ENCODE measurements around the gene RAMACL.

DNA sequence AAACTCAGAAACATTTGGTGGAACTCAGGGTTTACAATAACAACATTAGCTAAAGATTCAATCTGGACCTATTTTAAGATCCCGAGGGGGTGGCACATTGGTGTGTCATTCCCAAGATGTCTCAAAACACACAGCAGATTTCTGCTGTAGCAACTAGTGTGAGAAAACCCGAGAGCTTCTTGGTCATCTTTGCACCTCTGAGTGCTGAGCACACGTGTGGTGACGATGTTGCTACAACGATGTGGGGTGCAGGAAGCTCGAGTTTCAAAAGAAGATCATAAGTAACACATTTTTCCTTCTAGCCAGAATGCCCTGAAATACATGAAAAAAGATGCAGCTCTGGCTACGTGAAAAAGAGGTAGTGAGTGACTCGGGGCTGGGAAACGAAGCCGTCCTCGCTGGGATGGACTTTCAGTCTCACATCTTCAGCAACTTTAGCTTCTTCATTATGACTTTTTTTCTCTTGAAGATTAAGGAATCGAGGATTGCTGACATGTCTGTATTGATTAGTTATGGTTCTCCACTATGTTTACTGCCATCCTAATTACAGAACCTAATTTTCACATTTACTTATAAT lies 1.5 kb downstream of the RAMACL start:
- TF ChIP-seq, protein P1, sequence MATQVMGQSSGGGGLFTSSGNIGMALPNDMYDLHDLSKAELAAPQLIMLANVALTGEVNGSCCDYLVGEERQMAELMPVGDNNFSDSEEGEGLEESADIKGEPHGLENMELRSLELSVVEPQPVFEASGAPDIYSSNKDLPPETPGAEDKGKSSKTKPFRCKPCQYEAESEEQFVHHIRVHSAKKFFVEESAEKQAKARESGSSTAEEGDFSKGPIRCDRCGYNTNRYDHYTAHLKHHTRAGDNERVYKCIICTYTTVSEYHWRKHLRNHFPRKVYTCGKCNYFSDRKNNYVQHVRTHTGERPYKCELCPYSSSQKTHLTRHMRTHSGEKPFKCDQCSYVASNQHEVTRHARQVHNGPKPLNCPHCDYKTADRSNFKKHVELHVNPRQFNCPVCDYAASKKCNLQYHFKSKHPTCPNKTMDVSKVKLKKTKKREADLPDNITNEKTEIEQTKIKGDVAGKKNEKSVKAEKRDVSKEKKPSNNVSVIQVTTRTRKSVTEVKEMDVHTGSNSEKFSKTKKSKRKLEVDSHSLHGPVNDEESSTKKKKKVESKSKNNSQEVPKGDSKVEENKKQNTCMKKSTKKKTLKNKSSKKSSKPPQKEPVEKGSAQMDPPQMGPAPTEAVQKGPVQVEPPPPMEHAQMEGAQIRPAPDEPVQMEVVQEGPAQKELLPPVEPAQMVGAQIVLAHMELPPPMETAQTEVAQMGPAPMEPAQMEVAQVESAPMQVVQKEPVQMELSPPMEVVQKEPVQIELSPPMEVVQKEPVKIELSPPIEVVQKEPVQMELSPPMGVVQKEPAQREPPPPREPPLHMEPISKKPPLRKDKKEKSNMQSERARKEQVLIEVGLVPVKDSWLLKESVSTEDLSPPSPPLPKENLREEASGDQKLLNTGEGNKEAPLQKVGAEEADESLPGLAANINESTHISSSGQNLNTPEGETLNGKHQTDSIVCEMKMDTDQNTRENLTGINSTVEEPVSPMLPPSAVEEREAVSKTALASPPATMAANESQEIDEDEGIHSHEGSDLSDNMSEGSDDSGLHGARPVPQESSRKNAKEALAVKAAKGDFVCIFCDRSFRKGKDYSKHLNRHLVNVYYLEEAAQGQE (IDR thresholded peaks at IDR 0.05; ENCODE audit: low read depth): no peak
- TF ChIP-seq EP300 (IDR thresholded peaks at IDR 0.05; ENCODE audit: borderline replicate concordance) (no peak), NFIC (IDR thresholded peaks at IDR 0.05) (no peak)
- TF ChIP-seq, protein P2, sequence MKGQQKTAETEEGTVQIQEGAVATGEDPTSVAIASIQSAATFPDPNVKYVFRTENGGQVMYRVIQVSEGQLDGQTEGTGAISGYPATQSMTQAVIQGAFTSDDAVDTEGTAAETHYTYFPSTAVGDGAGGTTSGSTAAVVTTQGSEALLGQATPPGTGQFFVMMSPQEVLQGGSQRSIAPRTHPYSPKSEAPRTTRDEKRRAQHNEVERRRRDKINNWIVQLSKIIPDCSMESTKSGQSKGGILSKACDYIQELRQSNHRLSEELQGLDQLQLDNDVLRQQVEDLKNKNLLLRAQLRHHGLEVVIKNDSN (IDR thresholded peaks at IDR 0.05): no peak
